Measurements from ENCODE around the gene ZFP36L1.

ZFP36L1 gene

GRCh38 chr14:68795597-68796417 is 2.9 kb upstream of the ZFP36L1 start:
- peak; percentile 82 for DNase-seq

GRCh38 chr14:68794851-68795596 is 2.2 kb upstream of the ZFP36L1 start:
- peak; percentile 64 for DNase-seq

- peak; percentile 80 for DNase-seq
Observed at GRCh38 chr14:68794130-68794850, 1.4 kb upstream of the ZFP36L1 start.

GRCh38 chr14:68793734-68794129 is 865 bp upstream of the ZFP36L1 start:
- no peak for DNase-seq

GRCh38 chr14:68792678-68792978 is 239 bp downstream of the ZFP36L1 start:
- no peak for DNase-seq

GRCh38 chr14:68791902-68792677 is 777 bp downstream of the ZFP36L1 start:
- DNase-seq: peak; percentile 60

- peak; percentile 50 for DNase-seq
Observed at GRCh38 chr14:68791078-68791901, 1.6 kb downstream of the ZFP36L1 start.

- peak; percentile 72 for DNase-seq
Observed at GRCh38 chr14:68790644-68791077, 2.2 kb downstream of the ZFP36L1 start.

GRCh38 chr14:68789821-68790643 is 2.8 kb downstream of the ZFP36L1 start:
- peak; percentile 57 for DNase-seq

- DNase-seq: peak; percentile 90
Observed at GRCh38 chr14:68788996-68789820, 3.7 kb downstream of the ZFP36L1 start.

- DNase-seq: no peak
Observed at GRCh38 chr14:68788275-68788995, 4.4 kb downstream of the ZFP36L1 start.

- peak; percentile 62 for DNase-seq
Observed at GRCh38 chr14:68787092-68787992, 5.5 kb downstream of the ZFP36L1 start.

GRCh38 chr14:68786491-68787091 is 6.3 kb downstream of the ZFP36L1 start:
- DNase-seq: peak; percentile 30

- peak; percentile 69 for DNase-seq
Observed at GRCh38 chr14:68785534-68786490, 7.1 kb downstream of the ZFP36L1 start.

GRCh38 chr14:68784978-68785533 is 7.8 kb downstream of the ZFP36L1 start:
- DNase-seq: peak; percentile 39

Measured in CD4-positive, alpha-beta T cell treated with Interleukin-17A for 4 hours (primary cell).